Naive thymus-derived CD4-positive, alpha-beta T cell (primary cell): ENCODE measurements around the gene KLHL10. TPM values are rescaled to one million over a fixed set of nuclear protein-coding genes. Genes with fewer than 3 reads are reported as not detected.

Experiments
- ATAC-seq: fragments of 150-1000 bp; cut with Tn5 transposase; 2 replicates; pipeline ENCODE4 v1.10.0; 2021; ENCODE audit warnings: mild to moderate bottlenecking, moderate library complexity
- CTCF ChIA-PET: fragments of 350-600 bp; sonication (Branson Sonifier 250); formaldehyde crosslinking; loops from one replicate; lab custom pipeline; 2021; ENCODE audit warnings: antibody characterized with exemption; lab: Charles Lee
- POLR2A ChIA-PET: fragments of 350-600 bp; sonication (Branson Sonifier 250); formaldehyde crosslinking; loops from one replicate; lab custom pipeline; 2021; ENCODE audit warnings: antibody characterized with exemption, inconsistent platforms; lab: Charles Lee
- DNase-seq, 9 donors: peaks; one replicate each; pipeline versions ENCODE4 v3.0.0 to v3.0.0-alpha.2; 2020 to 2022; ENCODE audit warnings: mixed read lengths in 1 of 9
- H3K27ac ChIP-seq: one replicate; pipeline ENCODE4 v1.7.0; 2013; ENCODE audit warnings: mild to moderate bottlenecking, low read depth, low read length, moderate library complexity
- H3K27me3 ChIP-seq, 2 donors: one replicate each; pipeline ENCODE4 v1.7.0; 2013; ENCODE audit warnings: low read length in 2 of 2, mild to moderate bottlenecking in 2 of 2, moderate library complexity in 2 of 2; ENCODE audit not compliant: control insufficient read depth in 2 of 2, insufficient read depth in 2 of 2
- H3K36me3 ChIP-seq, 3 experiments: 1 replicate in 2 of 3; 2 replicates in 1 of 3; pipeline ENCODE4 v1.7.0; 2013; ENCODE audit warnings: low read length in 3 of 3, mild to moderate bottlenecking in 3 of 3, moderate library complexity in 1 of 3; ENCODE audit not compliant: insufficient read depth in 3 of 3, control insufficient read depth in 2 of 3
- H3K4me1 ChIP-seq, 2 donors: one replicate each; pipeline ENCODE4 v1.7.0; 2013; ENCODE audit warnings: low read length in 2 of 2, mild to moderate bottlenecking in 2 of 2, moderate library complexity in 1 of 2; ENCODE audit not compliant: control insufficient read depth in 2 of 2, insufficient read depth in 2 of 2
- H3K4me3 ChIP-seq: 2 replicates; pipeline ENCODE4 v1.7.0; 2013; ENCODE audit warnings: mild to moderate bottlenecking, low read length
- H3K9me3 ChIP-seq, 3 experiments: 1 replicate in 2 of 3; 2 replicates in 1 of 3; pipeline ENCODE4 v1.7.0; 2013; ENCODE audit warnings: low read length in 3 of 3; ENCODE audit not compliant: control insufficient read depth in 2 of 3
- H3K27ac Mint-ChIP-seq, 9 donors: one replicate each; pipeline ENCODE4 v1.8.0; 2020 to 2022; ENCODE audit warnings: mixed read lengths in 9 of 9, mild to moderate bottlenecking in 8 of 9, moderate library complexity in 5 of 9, inconsistent platforms in 2 of 9
- H3K27me3 Mint-ChIP-seq, 5 donors: one replicate each; pipeline ENCODE4 v1.8.0; 2021 to 2022; ENCODE audit warnings: mixed read lengths in 5 of 5, mild to moderate bottlenecking in 1 of 5
- H3K36me3 Mint-ChIP-seq, 5 donors: one replicate each; pipeline ENCODE4 v1.8.0; 2020 to 2022; ENCODE audit warnings: mixed read lengths in 5 of 5, mild to moderate bottlenecking in 3 of 5, inconsistent platforms in 1 of 5
- H3K4me1 Mint-ChIP-seq, 7 donors: one replicate each; pipeline ENCODE4 v1.8.0; 2020 to 2022; ENCODE audit warnings: mixed read lengths in 7 of 7, mild to moderate bottlenecking in 3 of 7, inconsistent platforms in 1 of 7
- H3K4me3 Mint-ChIP-seq, 10 donors: one replicate each; pipeline ENCODE4 v1.8.0; 2020 to 2022; ENCODE audit warnings: mild to moderate bottlenecking in 10 of 10, mixed read lengths in 10 of 10, moderate library complexity in 6 of 10, inconsistent platforms in 2 of 10
- H3K9me3 Mint-ChIP-seq, 11 donors: one replicate each; pipeline ENCODE4 v1.8.0; 2020 to 2022; ENCODE audit warnings: mixed read lengths in 11 of 11, mild to moderate bottlenecking in 4 of 11, inconsistent platforms in 1 of 11, moderate library complexity in 1 of 11
- intact Hi-C, 2 donors: fragments of 100-400 bp; cut with micrococcal nuclease; formaldehyde crosslinking; loops; one replicate each; pipeline ENCODE4 v1.15.1; 2023
- polyA plus RNA-seq, 2 donors: library from polyadenylated mRNA; unstranded; fragments of 300-500 nt; fragmentation: Illumina TruSeq; gene quantifications; one replicate each; pipeline ENCODE4 v1.2.3, GENCODE V29; 2021
- total RNA-seq, 6 experiments: library from RNA in 5 of 6; stranded (reverse) in 5 of 6; gene quantifications; 1 replicate in 5 of 6; 2 replicates in 1 of 6; pipeline ENCODE4 v1.2.3 and lab custom pipeline; 2021 to 2026

Gene KLHL10
- total and polyA plus RNA-seq, 7 experiments from 2014 or later, result not detected

GRCh38 chr17:41797377-41797776, 40.2 kb upstream of the KLHL10 start:
- ChIA-PET POLR2A (no interaction called here), CTCF (interaction anchor here (1.6 kb wide), 1 partner anchor 45 kb away, joined by 7 read pairs; no protein-coding TSS in a partner anchor)
- Mint-ChIP-seq H3K4me3 (no peak overlapping the region), H3K4me1 (peaks cover 4 to 10% (median 5%) of the 10 kb centered on the region in 7 donors), H3K27me3 (peaks cover 0 to 4% (median 0%) of the 10 kb centered on the region in 5 donors), H3K36me3 (no peaks in the 10 kb centered on the region), H3K27ac (no peak overlapping the region), H3K9me3 (no peaks in the 10 kb centered on the region)
- Histone ChIP-seq H3K4me3 (no peak overlapping the region), H3K27ac (no peak overlapping the region), H3K27me3 (no peaks in the 10 kb centered on the region), H3K9me3 (no peaks in the 10 kb centered on the region), H3K36me3 (no peaks in the 10 kb centered on the region), H3K4me1 (peaks cover 0 to 3% of the 10 kb centered on the region in 2 donors)
- DNase-seq (no peak), ATAC-seq (no peak)
- intact Hi-C loops, result no loop called here

GRCh38 chr17:41799366-41799765, 38.3 kb upstream of the KLHL10 start:
- intact Hi-C loops, result no loop called here
- H3K4me1 ChIP-seq, result peaks cover 0 to 3% of the 10 kb centered on the region in 2 donors
- POLR2A ChIA-PET, result no interaction called here
- H3K9me3 ChIP-seq, result no peaks in the 10 kb centered on the region
- H3K27ac ChIP-seq, result no peak overlapping the region
- no peaks in the 10 kb centered on the region for H3K36me3 ChIP-seq
- DNase-seq (no peak), ATAC-seq (no peak)
- H3K4me3 ChIP-seq, result no peak overlapping the region
- Mint-ChIP-seq H3K4me3 (no peak overlapping the region), H3K9me3 (no peaks in the 10 kb centered on the region), H3K36me3 (no peaks in the 10 kb centered on the region), H3K27me3 (peaks cover 0 to 4% (median 0%) of the 10 kb centered on the region in 5 donors), H3K4me1 (peaks cover 4 to 14% (median 5%) of the 10 kb centered on the region in 7 donors), H3K27ac (no peak overlapping the region)
- H3K27me3 ChIP-seq, result no peaks in the 10 kb centered on the region
- CTCF ChIA-PET, result interaction anchor here (2.0 kb wide), 1 partner anchor 62 kb away, joined by 5 read pairs; no protein-coding TSS in a partner anchor

GRCh38 chr17:41800601-41801373, 36.8 kb upstream of the KLHL10 start:
- CTCF ChIA-PET, result interaction anchor here (0.9 to 3.1 kb wide), 6 partner anchors 10 to 85 kb away, joined by 3 to 19 read pairs (median 10); partner anchors contain the start of gene P3H4
- POLR2A ChIA-PET, result interaction anchor here (0.6 kb wide), 1 partner anchor 770 kb away, joined by 3 read pairs; no protein-coding TSS in a partner anchor

DNA sequence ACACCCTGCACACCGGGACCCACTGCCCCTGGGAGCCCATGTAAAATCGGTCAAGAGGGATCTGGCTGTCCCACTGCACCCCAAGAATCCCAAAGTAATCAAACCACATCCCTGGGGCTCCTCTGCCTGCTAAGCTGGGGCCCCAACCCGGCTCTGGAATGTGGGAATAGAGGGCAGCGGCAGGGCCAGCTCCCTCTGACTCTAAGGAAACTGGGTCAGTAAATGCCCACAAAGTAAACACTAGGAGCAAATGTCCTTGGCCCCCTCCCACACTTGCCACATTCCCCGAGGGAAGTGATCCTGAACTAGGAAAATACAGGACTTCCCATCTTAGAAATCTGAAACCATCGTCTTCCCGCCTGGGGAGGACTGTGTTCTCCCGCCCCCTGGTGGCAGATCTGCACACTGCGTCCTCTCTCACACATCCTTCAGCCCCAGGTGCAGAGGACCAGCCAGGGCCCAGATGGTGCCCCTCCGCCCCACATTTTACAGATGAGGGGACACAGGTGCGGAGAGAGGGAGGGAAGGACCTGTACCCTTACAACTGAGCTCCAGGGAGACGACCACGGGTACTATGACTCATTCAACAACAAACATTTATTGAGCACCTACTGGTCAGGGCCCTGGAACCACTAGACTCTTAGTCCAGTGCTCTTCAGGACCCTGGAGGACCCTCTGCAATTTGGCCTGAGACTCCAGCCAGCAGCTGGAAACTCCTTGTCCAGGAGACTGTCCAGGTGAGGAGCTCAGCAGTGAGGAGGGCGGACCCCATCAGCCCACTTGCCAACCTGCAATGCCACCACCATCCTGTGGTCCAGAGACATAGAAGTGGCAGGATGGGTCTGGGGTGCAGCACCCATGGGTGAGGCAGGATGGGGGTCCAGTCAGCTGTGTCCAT, 36.0 kb upstream of the KLHL10 start:
- Histone ChIP-seq H3K4me1 (peaks cover 0 to 3% of the 10 kb centered on the region in 2 donors), H3K9me3 (no peaks in the 10 kb centered on the region), H3K4me3 (no peak overlapping the region), H3K27ac (no peak overlapping the region), H3K36me3 (no peaks in the 10 kb centered on the region), H3K27me3 (no peaks in the 10 kb centered on the region)
- DNase-seq (peak; percentile 45 to 78 (median 68)), ATAC-seq (peak; percentile 91)
- Mint-ChIP-seq H3K9me3 (no peaks in the 10 kb centered on the region), H3K4me1 (peaks cover 4 to 14% (median 5%) of the 10 kb centered on the region in 7 donors), H3K27me3 (no peaks in the 10 kb centered on the region), H3K36me3 (peaks cover 0 to 3% (median 0%) of the 10 kb centered on the region in 5 donors), H3K4me3 (no peak overlapping the region), H3K27ac (no peak overlapping the region)
- intact Hi-C loops, result loop anchor here in 1 of 2 donors (1.0 kb wide), 1 partner anchor 63 kb away; no protein-coding TSS in a partner anchor
- POLR2A ChIA-PET, result interaction anchor here (0.8 kb wide), 1 partner anchor 113 kb away, joined by 3 read pairs; no protein-coding TSS in a partner anchor
- CTCF ChIA-PET, result interaction anchor here (0.7 to 3.1 kb wide), 8 partner anchors 9 to 110 kb away, joined by 3 to 19 read pairs (median 7); partner anchors contain the start of gene P3H4

More at GRCh38 chr17:41800601-41801373, 36.8 kb upstream of the KLHL10 start:
- Histone ChIP-seq H3K27ac (no peak overlapping the region), H3K36me3 (no peaks in the 10 kb centered on the region), H3K4me3 (no peak overlapping the region), H3K27me3 (no peaks in the 10 kb centered on the region), H3K4me1 (peaks cover 0 to 3% of the 10 kb centered on the region in 2 donors), H3K9me3 (no peaks in the 10 kb centered on the region)
- Mint-ChIP-seq H3K9me3 (no peaks in the 10 kb centered on the region), H3K4me3 (no peak overlapping the region), H3K27ac (no peak overlapping the region), H3K36me3 (peaks cover 0 to 3% (median 0%) of the 10 kb centered on the region in 5 donors), H3K4me1 (peaks cover 4 to 14% (median 5%) of the 10 kb centered on the region in 7 donors), H3K27me3 (peaks cover 0 to 2% (median 0%) of the 10 kb centered on the region in 5 donors)
- intact Hi-C loops, result loop anchor here in 1 of 2 donors (1.0 kb wide), 1 partner anchor 62 kb away; no protein-coding TSS in a partner anchor
- DNase-seq (no peak), ATAC-seq (no peak)

- POLR2A ChIA-PET, result no interaction called here
- H3K27ac ChIP-seq, result no peak overlapping the region
- H3K9me3 Mint-ChIP-seq, result no peaks in the 10 kb centered on the region
- intact Hi-C loops, result no loop called here
- no peak overlapping the region for H3K4me3 ChIP-seq
- peaks cover 4 to 14% (median 5%) of the 10 kb centered on the region in 7 donors for H3K4me1 Mint-ChIP-seq
- no peaks in the 10 kb centered on the region for H3K27me3 Mint-ChIP-seq
- no peak for DNase-seq
- H3K36me3 Mint-ChIP-seq, result peaks cover 0 to 3% (median 0%) of the 10 kb centered on the region in 5 donors
- H3K27ac Mint-ChIP-seq, result peak overlapping the region in 2 of 9 donors; percentile 9 to 31
- CTCF ChIA-PET, result interaction anchor here (0.6 to 3.1 kb wide), 2 partner anchors 8 to 500 kb away, joined by 3 to 19 read pairs; partner anchors contain the start of gene P3H4
- H3K4me3 Mint-ChIP-seq, result no peak overlapping the region
- H3K9me3 ChIP-seq, result no peaks in the 10 kb centered on the region
- H3K36me3 ChIP-seq, result no peaks in the 10 kb centered on the region
- H3K4me1 ChIP-seq, result peaks cover 0 to 3% of the 10 kb centered on the region in 2 donors
- H3K27me3 ChIP-seq, result no peaks in the 10 kb centered on the region
- no peak for ATAC-seq
These were observed 34.3 kb upstream of the KLHL10 start for GRCh38 chr17:41803049-41804020.
